ENCODE results near the gene DYRK1A. TPM values are rescaled to one million over a fixed set of nuclear protein-coding genes. Genes with fewer than 3 reads are reported as not detected.
"Not testable (repeated sequence)": the region's sequence is repeated elsewhere in the genome, so short reads cannot be mapped to it uniquely, and the experiment has no call there.

The DYRK1A gene
- total RNA-seq, 2 experiments from 2014 or later: 58.4 to 65.1 TPM

DNA sequence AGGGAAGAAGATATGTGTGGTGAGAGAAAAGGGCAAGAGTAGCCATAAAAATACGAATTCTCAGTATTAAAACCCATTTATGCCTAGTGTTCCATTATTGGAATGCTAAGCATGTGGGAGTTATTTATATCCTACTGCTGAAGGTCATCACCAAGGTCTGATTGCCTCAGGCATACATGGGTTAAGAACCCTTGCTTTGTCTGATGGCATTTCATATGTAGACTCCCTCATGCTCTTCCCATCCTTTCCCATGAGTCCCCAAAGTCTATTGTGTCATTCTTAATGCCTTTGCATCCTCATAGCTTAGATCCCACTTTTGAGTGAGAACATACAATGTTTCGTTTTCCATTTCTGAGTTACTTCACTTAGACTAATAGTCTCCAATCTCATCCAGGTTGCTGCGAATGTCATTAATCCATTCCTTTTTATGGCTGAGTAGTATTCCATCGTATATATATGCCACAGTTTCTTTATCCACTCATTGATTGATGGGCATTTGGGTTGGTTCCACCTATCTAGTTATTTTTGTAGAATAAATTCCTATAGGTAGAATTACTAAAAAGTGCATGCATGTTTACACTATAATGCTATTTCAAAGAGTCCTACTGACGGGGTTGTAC is 172.5 kb downstream of the DYRK1A start:
- BruUV-seq (replicated peaks): no TSS peak
- Histone ChIP-seq H2AFZ (ENCODE audit: low read length) (no peak overlapping the region), H3K4me1 (ENCODE audit: insufficient read depth, low read length, poor library complexity, severe bottlenecking) (no peaks in the 10 kb centered on the region), H3K36me3 (ENCODE audit: insufficient read depth, low read length) (no peaks in the 10 kb centered on the region), H3K4me3 (ENCODE audit: low read depth, low read length, poor library complexity, severe bottlenecking) (no peak overlapping the region), H3K27ac (ENCODE audit: low read depth, low read length, poor library complexity, severe bottlenecking) (no peak overlapping the region), H3K9me3 (ENCODE audit: low read length) (no peaks in the 10 kb centered on the region), H4K20me1 (ENCODE audit: insufficient read depth, low read length) (no peaks in the 10 kb centered on the region), H3K4me2 (ENCODE audit: low read length) (no peak overlapping the region), H3K79me2 (ENCODE audit: insufficient read depth, low read depth, low read length) (no peaks in the 10 kb centered on the region), H3K9me2 (ENCODE audit: insufficient read depth, low read length) (no peaks in the 10 kb centered on the region)
- DNase-seq (ENCODE audit: low spot score): no peak
- TF ChIP-seq EZH2phosphoT487 (IDR thresholded peaks at IDR 0.05; ENCODE audit: borderline replicate concordance, low read depth, low read length): no peak
- TF ChIP-seq, protein P1, sequence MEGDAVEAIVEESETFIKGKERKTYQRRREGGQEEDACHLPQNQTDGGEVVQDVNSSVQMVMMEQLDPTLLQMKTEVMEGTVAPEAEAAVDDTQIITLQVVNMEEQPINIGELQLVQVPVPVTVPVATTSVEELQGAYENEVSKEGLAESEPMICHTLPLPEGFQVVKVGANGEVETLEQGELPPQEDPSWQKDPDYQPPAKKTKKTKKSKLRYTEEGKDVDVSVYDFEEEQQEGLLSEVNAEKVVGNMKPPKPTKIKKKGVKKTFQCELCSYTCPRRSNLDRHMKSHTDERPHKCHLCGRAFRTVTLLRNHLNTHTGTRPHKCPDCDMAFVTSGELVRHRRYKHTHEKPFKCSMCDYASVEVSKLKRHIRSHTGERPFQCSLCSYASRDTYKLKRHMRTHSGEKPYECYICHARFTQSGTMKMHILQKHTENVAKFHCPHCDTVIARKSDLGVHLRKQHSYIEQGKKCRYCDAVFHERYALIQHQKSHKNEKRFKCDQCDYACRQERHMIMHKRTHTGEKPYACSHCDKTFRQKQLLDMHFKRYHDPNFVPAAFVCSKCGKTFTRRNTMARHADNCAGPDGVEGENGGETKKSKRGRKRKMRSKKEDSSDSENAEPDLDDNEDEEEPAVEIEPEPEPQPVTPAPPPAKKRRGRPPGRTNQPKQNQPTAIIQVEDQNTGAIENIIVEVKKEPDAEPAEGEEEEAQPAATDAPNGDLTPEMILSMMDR (conservative IDR thresholded peaks at IDR 0.05; ENCODE audit: low read length): no peak
- intact Hi-C loops (cut with micrococcal nuclease; ENCODE audit: unreplicated experiment): no loop called here
- CTCF ChIA-PET (ENCODE audit: unreplicated experiment): no interaction called here
- POLR2A ChIA-PET: no interaction called here

DNA sequence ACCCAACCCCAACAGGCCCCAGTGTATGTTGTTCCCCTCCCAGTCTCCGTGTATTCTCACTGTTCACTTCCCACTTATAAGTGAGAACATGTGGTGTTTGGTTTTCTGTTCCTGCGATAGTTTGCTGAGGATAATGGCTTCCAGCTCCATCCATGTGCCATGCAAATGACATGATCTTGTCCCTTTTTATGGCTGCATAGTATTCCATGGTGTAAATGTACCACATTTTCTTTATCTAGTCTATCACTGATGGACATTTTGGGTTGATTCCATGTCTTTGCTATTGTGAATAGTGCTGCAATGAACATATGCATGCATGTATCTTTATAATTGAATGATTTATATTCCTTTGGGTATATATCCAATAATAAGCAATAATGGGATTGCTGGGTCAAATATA is 174.6 kb downstream of the DYRK1A start:
- H2AFZ ChIP-seq (ENCODE audit: low read length); H3K9me2 ChIP-seq (ENCODE audit: insufficient read depth, low read length); H3K36me3 ChIP-seq (ENCODE audit: insufficient read depth, low read length); H3K27ac ChIP-seq (ENCODE audit: low read depth, low read length, poor library complexity, severe bottlenecking); DNase-seq (ENCODE audit: low spot score); CTCF ChIA-PET (ENCODE audit: unreplicated experiment); BruUV-seq (replicated peaks); H3K4me3 ChIP-seq (ENCODE audit: low read depth, low read length, poor library complexity, severe bottlenecking); H4K20me1 ChIP-seq (ENCODE audit: insufficient read depth, low read length); H3K9me3 ChIP-seq (ENCODE audit: low read length); H3K4me2 ChIP-seq (ENCODE audit: low read length); H3K4me1 ChIP-seq (ENCODE audit: insufficient read depth, low read length, poor library complexity, severe bottlenecking); intact Hi-C loops (cut with micrococcal nuclease; ENCODE audit: unreplicated experiment); H3K79me2 ChIP-seq (ENCODE audit: insufficient read depth, low read depth, low read length): not testable (repeated sequence)
- POLR2A ChIA-PET: interaction anchor here (0.5 to 1.0 kb wide), 2 partner anchors 15 to 23 kb away, joined by 4 read pairs; no protein-coding TSS in a partner anchor

DNA sequence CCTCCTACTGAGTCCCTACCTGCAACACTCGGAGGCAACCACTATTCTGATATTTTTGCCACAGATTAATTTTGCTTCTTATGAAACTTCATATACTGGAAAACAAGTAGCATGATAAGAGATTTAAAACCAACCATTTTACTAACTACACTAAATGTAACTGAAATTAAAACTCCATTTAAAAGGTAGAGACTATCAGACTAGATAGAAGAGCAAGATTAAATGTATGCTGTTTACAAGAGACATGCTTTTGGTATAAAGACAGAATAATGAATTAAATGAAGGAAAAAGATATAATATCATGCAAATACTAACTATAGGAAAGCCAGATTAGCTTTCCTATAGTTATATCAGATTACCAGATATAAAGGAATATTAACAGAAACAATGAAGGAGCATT is 175.9 kb downstream of the DYRK1A start:
- TF ChIP-seq, protein P1 (conservative IDR thresholded peaks at IDR 0.05; ENCODE audit: low read length): no peak
- TF ChIP-seq EZH2phosphoT487 (IDR thresholded peaks at IDR 0.05; ENCODE audit: borderline replicate concordance, low read depth, low read length): no peak
- no TSS peak for BruUV-seq (replicated peaks)
- Histone ChIP-seq H4K20me1 (ENCODE audit: insufficient read depth, low read length) (no peaks in the 10 kb centered on the region), H3K9me2 (ENCODE audit: insufficient read depth, low read length) (no peaks in the 10 kb centered on the region), H3K79me2 (ENCODE audit: insufficient read depth, low read depth, low read length) (no peaks in the 10 kb centered on the region), H3K4me2 (ENCODE audit: low read length) (no peak overlapping the region), H3K9me3 (ENCODE audit: low read length) (no peaks in the 10 kb centered on the region), H3K4me1 (ENCODE audit: insufficient read depth, low read length, poor library complexity, severe bottlenecking) (no peaks in the 10 kb centered on the region), H3K36me3 (ENCODE audit: insufficient read depth, low read length) (no peaks in the 10 kb centered on the region), H3K27ac (ENCODE audit: low read depth, low read length, poor library complexity, severe bottlenecking) (no peak overlapping the region), H2AFZ (ENCODE audit: low read length) (no peak overlapping the region), H3K4me3 (ENCODE audit: low read depth, low read length, poor library complexity, severe bottlenecking) (no peak overlapping the region)
- no peak for DNase-seq (ENCODE audit: low spot score)
- intact Hi-C loops (cut with micrococcal nuclease; ENCODE audit: unreplicated experiment): no loop called here
- ChIA-PET POLR2A (interaction anchor here (0.6 to 1.0 kb wide), 2 partner anchors 15 to 1333 kb away, joined by 3 read pairs; no protein-coding TSS in a partner anchor), CTCF (ENCODE audit: unreplicated experiment) (interaction anchor here (0.5 kb wide), 1 partner anchor 706 kb away, joined by 3 read pairs; no protein-coding TSS in a partner anchor)
